DMS114 treated with DMSO at 0.1 percent for 48 hours (cell line): ENCODE results near the gene SUSD4.
"Not testable (repeated sequence)": the region's sequence is repeated elsewhere in the genome, so short reads cannot be mapped to it uniquely, and the experiment has no call there.

Experiments used
- DNase-seq: peaks from one replicate; lab custom pipeline; 2025; ENCODE audit not compliant: unreplicated experiment; lab: John Stamatoyannopoulos, UW

The SUSD4 gene

GRCh38 chr1:223298701-223299100 is 65.3 kb downstream of the SUSD4 start:
- DNase-seq = no peak

GRCh38 chr1:223297800-223298199 is 66.2 kb downstream of the SUSD4 start:
- DNase-seq = no peak

GRCh38 chr1:223291796-223292195 is 72.2 kb downstream of the SUSD4 start:
- no peak for DNase-seq

- no peak for DNase-seq
Measured at GRCh38 chr1:223290397-223290796, 73.6 kb downstream of the SUSD4 start.

- no peak for DNase-seq
Measured at GRCh38 chr1:223289621-223290020, 74.4 kb downstream of the SUSD4 start.

GRCh38 chr1:223288826-223289225 is 75.2 kb downstream of the SUSD4 start:
- no peak for DNase-seq

- DNase-seq = no peak
Measured at GRCh38 chr1:223285452-223285851, 78.5 kb downstream of the SUSD4 start.

GRCh38 chr1:223283697-223284096 is 80.3 kb downstream of the SUSD4 start:
- DNase-seq = not testable (repeated sequence)

- DNase-seq = not testable (repeated sequence)
Measured at GRCh38 chr1:223278311-223278710, 85.7 kb downstream of the SUSD4 start.

- no peak for DNase-seq
Measured at GRCh38 chr1:223276029-223276428, 87.9 kb downstream of the SUSD4 start.

- no peak for DNase-seq
Measured at GRCh38 chr1:223273511-223273910, 90.5 kb downstream of the SUSD4 start.

GRCh38 chr1:223271085-223271781 is 92.7 kb downstream of the SUSD4 start:
- no peak for DNase-seq

- no peak for DNase-seq
Measured at GRCh38 chr1:223270155-223270554, 93.8 kb downstream of the SUSD4 start.

- no peak for DNase-seq
Measured at GRCh38 chr1:223269006-223269405, 95.0 kb downstream of the SUSD4 start.

GRCh38 chr1:223266632-223267172 is 97.3 kb downstream of the SUSD4 start:
- no peak for DNase-seq

GRCh38 chr1:223264983-223265908 is 98.7 kb downstream of the SUSD4 start:
- no peak for DNase-seq

GRCh38 chr1:223264529-223264928 is 99.4 kb downstream of the SUSD4 start:
- DNase-seq = no peak

GRCh38 chr1:223261914-223262313 is 102.1 kb downstream of the SUSD4 start:
- DNase-seq = no peak

GRCh38 chr1:223260712-223261111 is 103.3 kb downstream of the SUSD4 start:
- no peak for DNase-seq

- DNase-seq = no peak
Measured at GRCh38 chr1:223259462-223259861, 104.5 kb downstream of the SUSD4 start.

GRCh38 chr1:223258751-223259198 is 105.2 kb downstream of the SUSD4 start:
- DNase-seq = no peak
